Amygdala (tissue), 56 donors: ENCODE data around the gene DLGAP4.
"Not testable (repeated sequence)": the region's sequence is repeated elsewhere in the genome, so short reads cannot be mapped to it uniquely, and the experiment has no call there.

ENCODE experiments used
- DNase-seq, 56 donors: peaks; one replicate each; lab custom pipeline; 2025; lab: John Stamatoyannopoulos, UW

The DLGAP4 gene

DNA sequence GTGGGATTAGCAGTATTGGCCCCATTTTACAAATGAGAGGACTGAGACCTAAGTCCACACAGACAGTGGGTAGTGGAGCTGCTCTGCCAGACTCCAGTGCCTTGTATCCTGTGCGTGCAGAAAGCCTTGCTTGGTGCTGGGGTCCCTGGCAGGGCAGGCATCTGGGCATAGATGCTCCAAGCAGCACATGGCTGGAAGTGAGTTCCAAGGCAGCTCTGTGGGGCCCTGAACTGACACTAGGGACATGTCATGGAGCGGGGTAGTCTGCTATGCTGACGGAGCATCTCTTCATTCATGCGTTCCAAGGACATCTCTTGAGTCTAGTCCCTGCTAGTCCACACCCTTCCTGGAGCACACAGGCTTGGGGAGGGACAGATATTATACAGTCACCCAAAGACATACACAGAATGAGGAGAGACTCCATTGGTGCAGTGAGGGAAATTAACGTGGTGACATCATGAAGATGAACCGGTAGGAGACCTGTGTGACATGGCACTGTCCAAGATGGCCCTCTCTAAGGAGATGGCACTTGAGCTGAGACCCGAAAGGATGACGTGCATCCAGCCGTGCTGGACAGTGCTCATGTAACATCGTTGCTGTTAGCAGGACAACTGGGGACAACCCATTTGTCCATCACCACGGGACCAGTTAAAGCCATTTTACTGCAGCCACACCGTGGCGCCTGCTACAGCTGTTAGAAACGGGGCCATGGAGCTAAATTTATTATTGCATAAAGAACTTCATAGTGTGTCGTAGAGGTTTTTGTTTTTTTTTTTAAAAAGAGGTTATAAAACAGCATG, 65.1 kb downstream of the DLGAP4 start:
- no peak for DNase-seq

DNA sequence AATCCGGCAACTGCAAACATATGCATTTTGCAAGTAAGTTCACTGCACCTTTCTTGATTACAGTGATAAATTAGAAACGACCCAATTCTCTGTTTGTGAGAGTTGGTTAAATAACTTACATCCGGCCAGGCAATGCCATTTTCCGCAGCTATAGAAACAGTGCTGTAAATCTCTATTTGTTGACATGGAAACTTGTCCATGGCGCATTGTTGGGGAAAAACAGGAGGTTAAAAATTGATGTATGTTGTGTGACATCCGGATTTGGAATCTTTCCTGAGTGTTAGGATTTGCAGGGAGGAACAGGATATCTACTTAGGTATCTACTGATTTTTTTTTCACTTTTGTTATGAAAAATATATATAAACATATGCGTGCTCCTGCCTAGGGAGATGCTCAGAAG, 66.5 kb downstream of the DLGAP4 start:
- DNase-seq = no peak

- no peak for DNase-seq
These were observed 67.0 kb downstream of the DLGAP4 start for GRCh38 chr20:36373089-36373488.

GRCh38 chr20:36374995-36375394, 68.9 kb downstream of the DLGAP4 start:
- no peak for DNase-seq

- DNase-seq = peak in 13 of 56 donors; percentile 6 to 55 (median 27)
These were observed 71.5 kb downstream of the DLGAP4 start for GRCh38 chr20:36377348-36378326.

DNA sequence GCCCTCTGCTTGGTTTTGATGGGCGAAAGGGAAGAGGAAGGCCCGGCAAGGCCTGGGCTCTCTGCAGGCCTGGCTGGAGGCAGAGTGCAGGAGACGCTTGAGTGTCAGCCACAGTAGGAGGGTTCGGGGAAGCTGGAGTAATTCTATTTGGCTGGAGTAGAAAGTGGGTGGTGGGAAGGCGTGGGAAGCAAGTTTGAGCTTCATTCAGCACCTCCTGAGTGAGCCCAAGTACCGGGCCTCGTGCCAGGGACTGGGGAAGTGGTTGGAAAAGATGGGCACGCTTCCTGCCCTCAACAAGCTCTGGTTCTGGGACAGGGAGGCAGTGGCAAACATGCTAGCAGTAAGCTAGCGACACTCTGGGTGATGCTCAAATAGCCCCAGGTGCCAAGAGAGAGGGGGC, 72.5 kb downstream of the DLGAP4 start:
- peak in 5 of 56 donors; percentile 4 to 21 (median 6) for DNase-seq

GRCh38 chr20:36379914-36380313, 73.8 kb downstream of the DLGAP4 start:
- DNase-seq = not testable (repeated sequence)

GRCh38 chr20:36384022-36384619, 78.0 kb downstream of the DLGAP4 start:
- no peak for DNase-seq

- no peak for DNase-seq
These were observed 79.4 kb downstream of the DLGAP4 start for GRCh38 chr20:36385503-36385902.

DNA sequence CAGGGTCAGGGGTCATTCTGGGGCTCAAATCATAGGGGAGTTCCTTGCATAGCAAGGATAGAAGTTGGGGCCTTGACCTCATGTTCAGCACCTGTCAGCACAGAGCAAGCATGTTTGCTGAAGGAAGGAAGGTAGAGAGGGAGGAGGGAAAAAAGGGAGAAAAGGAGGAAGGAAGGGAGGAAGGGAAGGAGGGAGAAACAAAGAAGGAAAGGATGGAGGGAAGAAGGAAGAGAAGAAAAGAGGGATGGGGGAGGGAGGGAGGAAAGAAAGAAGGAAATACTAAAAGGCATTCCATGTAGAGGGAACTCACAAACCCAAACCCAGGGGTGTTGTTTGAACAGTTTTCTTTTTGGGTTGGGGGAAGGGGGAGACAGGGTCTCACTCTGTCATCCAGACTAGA, 80.1 kb downstream of the DLGAP4 start:
- no peak for DNase-seq

DNA sequence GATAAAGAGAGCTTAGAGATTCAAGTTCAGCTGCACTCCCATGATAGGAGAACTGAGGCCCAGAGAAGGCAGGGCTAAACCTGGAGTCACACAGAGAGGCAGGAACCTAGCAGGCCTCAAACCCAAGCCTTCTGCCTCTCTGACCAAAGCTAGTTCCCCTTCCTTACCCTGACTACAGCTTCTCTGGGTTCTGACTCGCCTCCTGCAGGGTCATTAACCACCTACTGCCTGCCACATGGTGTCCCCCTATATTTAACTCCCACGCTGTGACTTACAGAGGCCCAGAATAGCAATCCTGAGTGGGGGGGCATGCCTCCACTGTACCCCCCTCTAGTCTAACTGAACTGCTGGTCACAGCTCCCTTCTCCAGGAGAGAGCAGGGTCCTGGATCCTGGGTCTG, 84.1 kb downstream of the DLGAP4 start:
- DNase-seq = no peak

GRCh38 chr20:36390719-36391415, 84.7 kb downstream of the DLGAP4 start:
- DNase-seq = no peak

- peak in 14 of 56 donors; percentile 7 to 54 (median 22) for DNase-seq
These were observed 85.3 kb downstream of the DLGAP4 start for GRCh38 chr20:36391456-36391855.

- DNase-seq = no peak
These were observed 85.8 kb downstream of the DLGAP4 start for GRCh38 chr20:36391955-36392354.

DNA sequence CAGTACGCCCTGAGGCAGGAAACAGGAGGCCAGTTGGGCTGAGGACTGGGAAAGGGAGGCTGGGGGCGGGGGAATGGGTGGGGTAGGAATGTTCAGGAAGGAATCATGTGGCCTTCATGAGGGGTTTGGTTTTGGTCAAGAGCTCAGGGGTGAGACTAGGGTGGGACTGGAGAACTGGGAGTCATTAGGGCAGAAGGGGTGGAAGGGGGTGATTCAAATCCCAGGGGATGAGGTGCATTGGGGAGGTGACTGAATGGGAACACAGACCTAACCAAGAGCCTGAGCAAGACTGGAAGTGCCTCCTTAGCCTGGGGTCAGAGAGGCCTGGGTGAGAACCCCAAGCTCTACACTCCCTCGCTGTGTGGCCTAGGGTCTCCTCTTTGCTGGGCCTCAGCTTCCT, 86.8 kb downstream of the DLGAP4 start:
- DNase-seq = no peak

DNA sequence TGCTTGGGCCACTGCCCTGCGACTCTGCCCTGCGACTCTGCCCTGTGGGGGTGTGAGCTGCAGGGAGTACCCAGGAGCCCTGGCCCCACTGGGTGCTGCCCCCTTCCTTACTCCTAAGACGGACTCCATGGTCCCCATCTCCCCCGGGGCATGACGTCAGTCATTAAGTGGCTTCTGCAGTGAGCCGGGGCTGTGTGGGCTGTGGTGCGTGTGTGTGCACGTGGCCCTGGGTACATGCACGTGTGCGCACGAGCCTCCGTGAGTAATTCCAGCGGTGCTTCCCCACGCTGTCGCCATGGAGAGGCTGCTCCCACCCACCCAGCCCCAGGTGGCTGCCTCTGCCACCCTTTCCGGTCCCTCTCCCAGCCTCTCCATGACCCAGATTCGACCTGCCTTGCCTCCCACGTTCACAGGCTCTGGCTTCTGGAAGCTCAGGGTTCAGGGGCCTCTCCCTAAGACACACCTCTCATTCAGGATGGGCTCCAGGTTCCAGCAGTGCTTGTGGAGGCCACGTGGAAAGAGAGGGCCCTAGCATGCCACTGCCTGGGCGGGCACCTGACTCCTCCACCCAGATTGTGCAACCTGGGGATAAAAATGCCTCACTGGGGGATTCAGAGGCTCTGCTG, 88.3 kb downstream of the DLGAP4 start:
- peak in 16 of 56 donors; percentile 6 to 40 (median 24) for DNase-seq

GRCh38 chr20:36396340-36396739, 90.2 kb downstream of the DLGAP4 start:
- DNase-seq = no peak

- DNase-seq = no peak
These were observed 90.9 kb downstream of the DLGAP4 start for GRCh38 chr20:36396847-36397630.

GRCh38 chr20:36398515-36398914, 92.4 kb downstream of the DLGAP4 start:
- no peak for DNase-seq
